Skeletal muscle satellite cell (primary cell): ENCODE data around the gene A2M.

Source experiments
- H3K27me3 ChIP-seq: 2 replicates; pipeline ENCODE4 v1.7.0; 2013; ENCODE audit warnings: low read length; ENCODE audit not compliant: control insufficient read depth, insufficient read depth
- H3K36me3 ChIP-seq: 2 replicates; pipeline ENCODE4 v1.7.0; 2013; ENCODE audit warnings: mild to moderate bottlenecking, control low read depth, low read length; ENCODE audit not compliant: insufficient read depth
- H3K4me1 ChIP-seq: 2 replicates; pipeline ENCODE4 v1.7.0; 2013; ENCODE audit warnings: low read length; ENCODE audit not compliant: control insufficient read depth, insufficient read depth
- H3K4me2 ChIP-seq: 2 replicates; pipeline ENCODE4 v1.7.0; 2013; ENCODE audit warnings: mild to moderate bottlenecking, low read length
- H3K4me3 ChIP-seq: 2 replicates; pipeline ENCODE4 v1.7.0; 2013; ENCODE audit warnings: low read length
- H3K9ac ChIP-seq: 2 replicates; pipeline ENCODE4 v1.7.0; 2013; ENCODE audit warnings: mild to moderate bottlenecking, low read depth, low read length, moderate library complexity
- H3K9me3 ChIP-seq: replicated peaks from 2 replicates; pipeline ENCODE4 v1.7.0; 2013; ENCODE audit warnings: mild to moderate bottlenecking, control low read depth, low read length

Gene A2M

DNA sequence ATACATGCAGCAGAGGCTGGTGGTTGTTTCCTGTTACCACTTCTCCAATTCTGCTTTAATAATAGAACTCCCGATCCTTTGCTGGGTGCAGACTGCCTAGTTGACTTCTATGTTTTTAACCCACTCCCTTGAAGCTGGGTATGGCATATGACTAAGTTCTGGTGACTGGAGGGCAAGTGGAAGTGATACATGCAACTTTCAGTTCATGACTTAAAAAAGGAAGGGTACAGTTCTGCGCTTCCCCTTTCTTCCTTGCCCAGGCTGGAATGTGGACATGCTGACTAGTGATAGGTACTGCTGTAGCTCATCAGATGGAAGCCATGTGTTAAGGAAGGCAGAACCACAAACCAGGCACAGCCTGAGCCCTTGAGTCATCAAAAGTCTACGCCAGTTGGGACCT is 2.4 kb upstream of the A2M start:
- no peaks in the 10 kb centered on the region for H3K4me1 ChIP-seq
- H3K36me3 ChIP-seq = no peaks in the 10 kb centered on the region
- no peaks in the 10 kb centered on the region for H3K9me3 ChIP-seq
- no peak overlapping the region for H3K9ac ChIP-seq
- no peak overlapping the region for H3K4me3 ChIP-seq
- no peaks in the 10 kb centered on the region for H3K27me3 ChIP-seq
- H3K4me2 ChIP-seq = no peak overlapping the region

GRCh38 chr12:9114946-9115345 is 773 bp downstream of the A2M start:
- H3K4me3 ChIP-seq = no peak overlapping the region
- no peaks in the 10 kb centered on the region for H3K4me1 ChIP-seq
- H3K9me3 ChIP-seq = no peaks in the 10 kb centered on the region
- no peak overlapping the region for H3K4me2 ChIP-seq
- H3K36me3 ChIP-seq = no peaks in the 10 kb centered on the region
- H3K9ac ChIP-seq = no peak overlapping the region
- H3K27me3 ChIP-seq = no peaks in the 10 kb centered on the region

DNA sequence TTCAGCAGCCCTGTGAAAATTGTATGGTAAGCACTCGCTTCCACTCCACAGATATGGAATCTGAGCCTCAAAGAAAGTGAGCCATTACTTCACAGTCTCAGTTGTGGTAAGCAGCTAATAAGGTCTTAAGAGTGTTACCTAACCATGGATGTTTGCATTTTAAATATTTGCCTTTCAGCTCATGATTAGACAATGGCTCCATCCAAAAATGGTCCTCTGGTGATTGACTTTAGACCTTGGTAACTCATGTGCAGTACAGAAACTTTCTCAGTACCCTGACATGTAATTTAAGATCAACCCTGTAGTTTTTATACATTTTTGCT is 1.8 kb downstream of the A2M start:
- H3K27me3 ChIP-seq = no peaks in the 10 kb centered on the region
- no peak overlapping the region for H3K4me2 ChIP-seq
- H3K9me3 ChIP-seq = no peaks in the 10 kb centered on the region
- H3K4me3 ChIP-seq = no peak overlapping the region
- H3K4me1 ChIP-seq = no peaks in the 10 kb centered on the region
- no peaks in the 10 kb centered on the region for H3K36me3 ChIP-seq
- no peak overlapping the region for H3K9ac ChIP-seq

DNA sequence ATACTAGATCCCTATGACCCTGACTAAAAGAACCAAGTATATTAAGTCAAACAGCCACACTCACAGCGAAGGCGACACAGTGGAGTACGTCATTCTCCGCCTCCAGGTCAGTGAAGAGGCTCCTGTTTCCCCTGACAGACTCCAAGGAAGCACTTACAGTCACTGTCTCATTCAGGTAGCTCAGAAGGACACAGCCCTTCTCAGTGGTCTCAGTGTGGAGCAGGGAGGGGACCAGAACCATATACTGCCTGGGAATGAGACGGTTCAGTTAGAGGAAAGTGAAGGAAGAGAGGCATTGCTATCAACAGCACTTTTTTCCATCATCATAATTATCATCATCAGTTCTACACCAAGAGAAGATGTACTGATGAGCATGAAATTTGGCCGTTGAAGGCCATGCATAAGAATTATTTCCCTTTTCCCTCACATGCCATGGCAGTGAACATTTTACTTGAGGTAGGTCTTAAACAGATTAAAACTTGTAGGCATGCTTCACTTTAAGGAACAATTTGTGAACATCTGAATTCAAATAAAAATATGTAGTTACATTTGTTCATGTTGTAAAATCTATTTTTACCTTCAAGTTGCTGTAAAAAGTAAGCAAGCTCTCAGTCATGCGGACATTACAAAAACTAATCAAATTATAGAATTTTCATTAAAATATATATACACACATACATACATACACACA is 2.3 kb downstream of the A2M start:
- H3K4me3 ChIP-seq = no peak overlapping the region
- H3K36me3 ChIP-seq = no peaks in the 10 kb centered on the region
- no peak overlapping the region for H3K4me2 ChIP-seq
- no peaks in the 10 kb centered on the region for H3K9me3 ChIP-seq
- no peaks in the 10 kb centered on the region for H3K27me3 ChIP-seq
- H3K9ac ChIP-seq = no peak overlapping the region
- H3K4me1 ChIP-seq = no peaks in the 10 kb centered on the region

GRCh38 chr12:9112076-9112853 is 3.5 kb downstream of the A2M start:
- H3K27me3 ChIP-seq = no peaks in the 10 kb centered on the region
- H3K9ac ChIP-seq = no peak overlapping the region
- H3K9me3 ChIP-seq = no peaks in the 10 kb centered on the region
- no peak overlapping the region for H3K4me2 ChIP-seq
- H3K36me3 ChIP-seq = no peaks in the 10 kb centered on the region
- no peak overlapping the region for H3K4me3 ChIP-seq
- no peaks in the 10 kb centered on the region for H3K4me1 ChIP-seq

DNA sequence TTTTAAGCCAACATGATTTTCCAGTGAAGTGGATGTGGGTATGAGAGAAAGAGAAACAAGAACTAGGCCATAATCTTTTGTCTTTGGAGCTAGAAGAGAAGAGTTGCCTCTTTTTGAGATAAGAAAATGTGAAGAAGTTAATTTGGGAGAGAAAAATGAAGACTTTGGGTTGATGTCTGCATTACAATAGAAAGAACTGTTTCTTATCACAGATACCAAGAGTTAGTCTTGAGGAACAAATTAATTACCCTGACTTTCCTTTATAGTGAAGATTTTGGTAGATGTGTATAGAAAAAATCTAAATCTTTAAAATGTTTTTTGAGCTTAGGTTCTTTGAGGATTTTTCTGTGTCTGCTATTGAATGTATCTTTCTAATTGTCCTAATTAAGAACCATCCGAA is 4.2 kb downstream of the A2M start:
- H3K27me3 ChIP-seq = no peaks in the 10 kb centered on the region
- H3K9ac ChIP-seq = no peak overlapping the region
- no peak overlapping the region for H3K4me2 ChIP-seq
- H3K4me1 ChIP-seq = no peaks in the 10 kb centered on the region
- H3K4me3 ChIP-seq = no peak overlapping the region
- H3K36me3 ChIP-seq = no peaks in the 10 kb centered on the region
- no peaks in the 10 kb centered on the region for H3K9me3 ChIP-seq

DNA sequence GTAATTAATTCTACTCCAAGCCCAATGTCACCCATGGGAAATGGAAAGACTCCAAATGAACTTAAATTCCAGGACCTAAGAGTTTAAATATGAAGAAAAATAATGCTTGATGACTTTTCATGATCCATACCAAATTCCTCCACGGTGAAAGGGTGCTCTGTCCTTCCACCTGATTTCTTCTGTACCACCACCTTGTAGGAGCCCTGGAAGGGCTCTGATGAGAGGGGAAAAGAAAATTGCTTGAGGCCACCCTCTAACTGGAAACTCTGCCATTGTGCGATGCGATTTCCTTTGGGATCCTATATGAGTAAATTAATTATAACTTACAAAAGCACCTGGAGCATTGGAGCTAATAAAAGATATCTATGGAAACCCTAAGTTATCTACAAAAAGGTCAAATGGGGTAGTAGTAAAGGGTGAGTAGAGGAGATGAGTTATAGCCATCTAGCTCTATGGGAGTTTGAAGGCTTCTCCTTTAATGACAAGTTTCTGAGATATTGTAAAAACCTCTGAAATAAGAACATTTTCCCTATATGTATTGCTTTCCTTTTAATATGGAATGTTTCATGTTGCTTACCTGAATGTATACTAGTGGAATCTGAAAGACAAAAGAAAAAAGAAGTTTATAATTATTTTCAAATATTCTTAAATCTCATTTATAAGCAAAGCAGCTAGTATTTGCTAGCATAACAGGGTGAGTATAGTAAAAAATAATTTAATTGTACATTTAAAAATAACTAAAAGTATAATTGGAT is 5.8 kb downstream of the A2M start:
- Histone ChIP-seq H3K9me3 (no peaks in the 10 kb centered on the region), H3K36me3 (no peaks in the 10 kb centered on the region), H3K4me3 (no peak overlapping the region)

DNA sequence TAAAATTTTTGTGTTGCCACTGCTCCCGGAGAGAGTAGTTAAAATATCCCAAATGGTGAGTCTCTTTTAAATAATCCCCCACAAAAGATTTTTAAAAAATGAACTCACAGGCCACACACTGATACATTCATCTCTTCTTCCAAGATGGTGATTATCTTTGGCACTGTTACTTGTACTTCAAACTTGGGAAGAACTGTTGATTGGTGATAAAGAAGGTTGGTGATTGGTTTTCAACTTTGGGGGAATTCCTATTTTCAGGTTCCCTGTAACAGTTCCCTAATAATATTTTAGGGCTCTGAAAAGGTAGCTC is 6.6 kb downstream of the A2M start:
- Histone ChIP-seq H3K4me3 (no peak overlapping the region), H3K27me3 (no peaks in the 10 kb centered on the region), H3K9me3 (no peaks in the 10 kb centered on the region), H3K36me3 (no peaks in the 10 kb centered on the region), H3K9ac (no peak overlapping the region), H3K4me1 (no peaks in the 10 kb centered on the region), H3K4me2 (no peak overlapping the region)

More for the DNA sequence above, 5.8 kb downstream of the A2M start:
- no peak overlapping the region for H3K4me2 ChIP-seq
- H3K4me1 ChIP-seq = no peaks in the 10 kb centered on the region
- no peaks in the 10 kb centered on the region for H3K27me3 ChIP-seq
- no peak overlapping the region for H3K9ac ChIP-seq

- no peaks in the 10 kb centered on the region for H3K4me1 ChIP-seq
- H3K9ac ChIP-seq = no peak overlapping the region
- no peaks in the 10 kb centered on the region for H3K9me3 ChIP-seq
- H3K27me3 ChIP-seq = no peaks in the 10 kb centered on the region
- H3K4me3 ChIP-seq = no peak overlapping the region
- H3K36me3 ChIP-seq = no peaks in the 10 kb centered on the region
- no peak overlapping the region for H3K4me2 ChIP-seq
Observed at GRCh38 chr12:9108504-9109212, 7.1 kb downstream of the A2M start.

- Histone ChIP-seq H3K9me3 (no peaks in the 10 kb centered on the region), H3K36me3 (no peaks in the 10 kb centered on the region), H3K27me3 (no peaks in the 10 kb centered on the region), H3K4me2 (no peak overlapping the region), H3K4me1 (no peaks in the 10 kb centered on the region), H3K4me3 (no peak overlapping the region), H3K9ac (no peak overlapping the region)
Observed at GRCh38 chr12:9107542-9107873, 8.2 kb downstream of the A2M start.

- no peaks in the 10 kb centered on the region for H3K4me1 ChIP-seq
Observed at GRCh38 chr12:9106610-9107541, 8.8 kb downstream of the A2M start.

More at GRCh38 chr12:9106610-9107541, 8.8 kb downstream of the A2M start:
- Histone ChIP-seq H3K36me3 (no peaks in the 10 kb centered on the region), H3K27me3 (no peaks in the 10 kb centered on the region), H3K4me2 (no peak overlapping the region), H3K4me3 (no peak overlapping the region), H3K9me3 (no peaks in the 10 kb centered on the region), H3K9ac (no peak overlapping the region)
